DOHH2 (cell line): ENCODE results near the gene LHX6.

Experiments used
- EZH2phosphoT487 ChIP-seq: fragments of 200-600 bp; sonication (generic); IDR thresholded peaks from 2 replicates; pipeline ENCODE4 v1.6.1; 2017; ENCODE audit warnings: borderline replicate concordance, mild to moderate bottlenecking, antibody characterized with exemption, low read length, moderate library complexity, mixed read lengths
- TF ChIP-seq, protein P1 (sequence below): fragments of 200-600 bp; sonication (generic); IDR thresholded peaks from one replicate; pipeline ENCODE4 v1.5.1; 2014; ENCODE audit warnings: antibody characterized with exemption, mild to moderate bottlenecking, low read depth, low read length; ENCODE audit not compliant: poor library complexity, severe bottlenecking

DNA sequence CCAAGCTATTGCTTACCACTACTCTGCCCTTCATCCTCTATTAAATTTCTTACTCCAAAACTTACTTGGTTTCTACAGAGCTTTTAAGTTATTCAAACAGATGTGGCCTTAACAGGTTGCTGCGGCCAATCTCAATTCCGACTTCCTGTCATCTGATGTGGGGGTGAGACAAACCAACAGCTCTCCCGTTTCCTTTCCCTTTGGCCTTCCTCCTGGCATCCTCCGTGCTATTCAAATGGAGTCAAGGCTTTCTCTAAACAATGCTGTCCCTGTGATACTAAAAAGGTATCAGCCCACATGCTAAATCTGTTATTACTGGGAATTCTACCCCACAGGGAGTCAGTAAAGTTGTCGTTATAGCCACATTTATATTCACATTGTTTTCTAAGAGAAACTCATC lies 24.0 kb upstream of the LHX6 start:
- TF ChIP-seq, protein P1, sequence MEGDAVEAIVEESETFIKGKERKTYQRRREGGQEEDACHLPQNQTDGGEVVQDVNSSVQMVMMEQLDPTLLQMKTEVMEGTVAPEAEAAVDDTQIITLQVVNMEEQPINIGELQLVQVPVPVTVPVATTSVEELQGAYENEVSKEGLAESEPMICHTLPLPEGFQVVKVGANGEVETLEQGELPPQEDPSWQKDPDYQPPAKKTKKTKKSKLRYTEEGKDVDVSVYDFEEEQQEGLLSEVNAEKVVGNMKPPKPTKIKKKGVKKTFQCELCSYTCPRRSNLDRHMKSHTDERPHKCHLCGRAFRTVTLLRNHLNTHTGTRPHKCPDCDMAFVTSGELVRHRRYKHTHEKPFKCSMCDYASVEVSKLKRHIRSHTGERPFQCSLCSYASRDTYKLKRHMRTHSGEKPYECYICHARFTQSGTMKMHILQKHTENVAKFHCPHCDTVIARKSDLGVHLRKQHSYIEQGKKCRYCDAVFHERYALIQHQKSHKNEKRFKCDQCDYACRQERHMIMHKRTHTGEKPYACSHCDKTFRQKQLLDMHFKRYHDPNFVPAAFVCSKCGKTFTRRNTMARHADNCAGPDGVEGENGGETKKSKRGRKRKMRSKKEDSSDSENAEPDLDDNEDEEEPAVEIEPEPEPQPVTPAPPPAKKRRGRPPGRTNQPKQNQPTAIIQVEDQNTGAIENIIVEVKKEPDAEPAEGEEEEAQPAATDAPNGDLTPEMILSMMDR = no peak
- no peak for TF ChIP-seq EZH2phosphoT487
